Measurements from ENCODE around the gene ZNG1F.
"Not testable (repeated sequence)": the region's sequence is repeated elsewhere in the genome, so short reads cannot be mapped to it uniquely, and the experiment has no call there.

ZNG1F gene

GRCh38 chr9:41189217-41189616 lies at the start of gene ZNG1F:
TSS of gene ZNG1F (minus strand) at chr9:41189317. CDS start at chr9:41189258, 59 bp downstream.
- DNase-seq (ENCODE audit: low read depth in 2 of 2, low spot score in 1 of 2): not testable (repeated sequence)

GRCh38 chr9:41237110-41237749 lies 48.1 kb upstream of the ZNG1F start:
- DNase-seq (ENCODE audit: low read depth in 2 of 2, low spot score in 1 of 2): not testable (repeated sequence)

- not testable (repeated sequence) for DNase-seq (ENCODE audit: low read depth in 2 of 2, low spot score in 1 of 2)
Observed at GRCh38 chr9:41236486-41237109, 47.5 kb upstream of the ZNG1F start.

GRCh38 chr9:41234811-41235805 lies 46.0 kb upstream of the ZNG1F start:
- DNase-seq (ENCODE audit: low read depth in 2 of 2, low spot score in 1 of 2): peak in 1 of 2 donors; percentile 19

GRCh38 chr9:41234221-41234620 lies 45.1 kb upstream of the ZNG1F start:
- DNase-seq (ENCODE audit: low read depth in 2 of 2, low spot score in 1 of 2): not testable (repeated sequence)

GRCh38 chr9:41232326-41232725 lies 43.2 kb upstream of the ZNG1F start:
- DNase-seq (ENCODE audit: low read depth in 2 of 2, low spot score in 1 of 2): not testable (repeated sequence)

- not testable (repeated sequence) for DNase-seq (ENCODE audit: low read depth in 2 of 2, low spot score in 1 of 2)
Observed at GRCh38 chr9:41230418-41230817, 41.3 kb upstream of the ZNG1F start.

- DNase-seq (ENCODE audit: low read depth in 2 of 2, low spot score in 1 of 2): no peak
Observed at GRCh38 chr9:41229408-41230401, 40.6 kb upstream of the ZNG1F start.

GRCh38 chr9:41219831-41220230 lies 30.7 kb upstream of the ZNG1F start:
- not testable (repeated sequence) for DNase-seq (ENCODE audit: low read depth in 2 of 2, low spot score in 1 of 2)

- DNase-seq (ENCODE audit: low read depth in 2 of 2, low spot score in 1 of 2): not testable (repeated sequence)
Observed at GRCh38 chr9:41188439-41188838, 678 bp downstream of the ZNG1F start.

GRCh38 chr9:41174994-41175393 lies 14.1 kb downstream of the ZNG1F start:
- not testable (repeated sequence) for DNase-seq (ENCODE audit: low read depth in 2 of 2, low spot score in 1 of 2)

GRCh38 chr9:41150116-41150515 lies 39.0 kb downstream of the ZNG1F start:
- not testable (repeated sequence) for DNase-seq (ENCODE audit: low read depth in 2 of 2, low spot score in 1 of 2)

- DNase-seq (ENCODE audit: low read depth in 2 of 2, low spot score in 1 of 2): not testable (repeated sequence)
Observed at GRCh38 chr9:41141878-41142277, 47.2 kb downstream of the ZNG1F start.

- DNase-seq (ENCODE audit: low read depth in 2 of 2, low spot score in 1 of 2): not testable (repeated sequence)
Observed at GRCh38 chr9:41128581-41128980, 60.5 kb downstream of the ZNG1F start, which contains the start of gene FOXD4L6. TSS of gene FOXD4L6 (minus strand) at chr9:41128681. CDS start at chr9:41128383, 298 bp downstream.

- DNase-seq (ENCODE audit: low read depth in 2 of 2, low spot score in 1 of 2): not testable (repeated sequence)
Observed at GRCh38 chr9:41126746-41127446, 62.2 kb downstream of the ZNG1F start.

- DNase-seq (ENCODE audit: low read depth in 2 of 2, low spot score in 1 of 2): not testable (repeated sequence)
Observed at GRCh38 chr9:41125936-41126335, 63.2 kb downstream of the ZNG1F start.

GRCh38 chr9:41125109-41125658 lies 63.9 kb downstream of the ZNG1F start:
- not testable (repeated sequence) for DNase-seq (ENCODE audit: low read depth in 2 of 2, low spot score in 1 of 2)

- DNase-seq (ENCODE audit: low read depth in 2 of 2, low spot score in 1 of 2): not testable (repeated sequence)
Observed at GRCh38 chr9:41124250-41125108, 64.6 kb downstream of the ZNG1F start.
